Endothelial cell of umbilical vein (primary cell): ENCODE measurements around the gene TLN1. TPM values are rescaled to one million over a fixed set of nuclear protein-coding genes. Genes with fewer than 3 reads are reported as not detected.

ENCODE experiments used
- BruUV-seq: library from RNA; stranded (reverse); fragments of 400-500 nt; replicated peaks from 2 replicates; lab custom pipeline; 2021; lab: Mats Ljungman, UMichigan
- CTCF ChIA-PET: fragments of 300-600, 350-600 bp; sonication (Branson Sonifier 250); formaldehyde crosslinking; loops from one replicate; lab custom pipeline; 2021; ENCODE audit warnings: antibody characterized with exemption, inconsistent platforms; lab: Charles Lee
- POLR2A ChIA-PET: fragments of 300-600, 350-600 bp; sonication (Branson Sonifier 250); formaldehyde crosslinking; loops from one replicate; lab custom pipeline; 2021; ENCODE audit warnings: antibody characterized with exemption, inconsistent platforms; lab: Charles Lee
- DNase-seq: peaks from one replicate; pipeline ENCODE4 v3.0.0-alpha.2; 2011; ENCODE audit warnings: low read depth, low spot score
- FAIRE-seq: peaks from 2 replicates; lab custom pipeline; 2011; peaks lifted over from hg19 to GRCh38; lab: Jason Lieb, UNC
- H2AFZ ChIP-seq: 2 replicates; pipeline ENCODE4 v1.6.0; 2012; ENCODE audit warnings: low read depth, low read length, control low read depth, inconsistent platforms
- H3K27ac ChIP-seq: 2 replicates; pipeline ENCODE4 v1.5.1; 2011; ENCODE audit warnings: low read depth, mild to moderate bottlenecking, control low read depth, low read length, moderate library complexity; ENCODE audit not compliant: insufficient read depth
- H3K27me3 ChIP-seq, 2 experiments: 2 replicates each; pipeline versions ENCODE4 v1.6.0 to v1.6.1; 2011; ENCODE audit warnings: low read length in 2 of 2, mixed read lengths in 1 of 2; ENCODE audit not compliant: control insufficient read depth in 2 of 2, insufficient read depth in 2 of 2
- H3K36me3 ChIP-seq, 2 experiments: 2 replicates in 1 of 2; 3 replicates in 1 of 2; pipeline ENCODE4 v1.5.1; 2011; ENCODE audit warnings: low read length in 2 of 2, mild to moderate bottlenecking in 1 of 2, moderate library complexity in 1 of 2; ENCODE audit not compliant: control insufficient read depth in 2 of 2, insufficient read depth in 2 of 2; ENCODE audit errors: extremely low read depth in 1 of 2
- H3K4me1 ChIP-seq: 3 replicates; pipeline ENCODE4 v1.5.1; 2011; ENCODE audit warnings: mild to moderate bottlenecking, low read length; ENCODE audit not compliant: control insufficient read depth, insufficient read depth; ENCODE audit errors: extremely low read depth
- H3K4me2 ChIP-seq: 2 replicates; pipeline ENCODE4 v1.6.1; 2011; ENCODE audit warnings: low read length, control low read depth, mixed read lengths; ENCODE audit not compliant: insufficient read depth
- H3K4me3 ChIP-seq, 3 experiments: fragments of 200-600 bp in 1 of 3; sonication (generic), shearing (Covaris generic) in 1 of 3; replicated peaks in 1 of 3; 2 replicates each; pipeline ENCODE4 v1.5.1; 2011 to 2016; ENCODE audit warnings: control low read depth in 3 of 3, low read length in 3 of 3, mild to moderate bottlenecking in 2 of 3, inconsistent platforms in 1 of 3, low read depth in 1 of 3, moderate library complexity in 1 of 3; ENCODE audit not compliant: insufficient read depth in 1 of 3
- H3K79me2 ChIP-seq: 2 replicates; pipeline ENCODE4 v1.6.0; 2012; ENCODE audit warnings: low read length, inconsistent platforms; ENCODE audit not compliant: control insufficient read depth, insufficient read depth
- H3K9ac ChIP-seq: replicated peaks from 2 replicates; pipeline ENCODE3; 2011; ENCODE audit warnings: low read length, control low read depth; ENCODE audit not compliant: insufficient read depth; ENCODE audit errors: extremely low read depth
- H3K9me1 ChIP-seq: replicated peaks from 3 replicates; pipeline ENCODE4 v1.6.0; 2011; ENCODE audit warnings: mild to moderate bottlenecking, low read length; ENCODE audit not compliant: control insufficient read depth, insufficient read depth; ENCODE audit errors: extremely low read depth
- H3K9me3 ChIP-seq: replicated peaks from 2 replicates; pipeline ENCODE4 v1.5.1; 2012; ENCODE audit warnings: low read length, inconsistent platforms; ENCODE audit not compliant: control insufficient read depth, insufficient read depth
- H4K20me1 ChIP-seq: replicated peaks from 2 replicates; pipeline ENCODE3; 2011; ENCODE audit warnings: mild to moderate bottlenecking, low read length; ENCODE audit not compliant: control insufficient read depth, insufficient read depth; ENCODE audit errors: extremely low read depth
- CTCF ChIP-seq, 2 donors: IDR thresholded peaks; 1 replicate in 1 of 2; 2 replicates in 1 of 2; pipeline ENCODE4 v1.5.1; 2011; ENCODE audit warnings: low read length in 2 of 2, mild to moderate bottlenecking in 2 of 2, moderate library complexity in 2 of 2, control low read depth in 1 of 2, inconsistent platforms in 1 of 2, low read depth in 1 of 2; ENCODE audit not compliant: insufficient read depth in 1 of 2; ENCODE audit errors: extremely low read depth in 1 of 2
- EZH2 ChIP-seq: IDR thresholded peaks from 2 replicates; pipeline ENCODE4 v1.6.1; 2012; ENCODE audit warnings: borderline replicate concordance, low read depth, mild to moderate bottlenecking, moderate library complexity, low read length, inconsistent platforms; ENCODE audit not compliant: severe bottlenecking
- FOS ChIP-seq: IDR thresholded peaks from 2 replicates; pipeline ENCODE4 v1.6.1; 2011; ENCODE audit warnings: mild to moderate bottlenecking, low read length, moderate library complexity, borderline replicate concordance; ENCODE audit not compliant: insufficient read depth
- GATA2 ChIP-seq: IDR thresholded peaks from 2 replicates; pipeline ENCODE4 v1.7.0; 2011; ENCODE audit warnings: low read depth, mild to moderate bottlenecking, moderate library complexity, mixed read lengths, low read length; ENCODE audit not compliant: insufficient read length, insufficient read depth
- JUN ChIP-seq: IDR thresholded peaks from 2 replicates; pipeline ENCODE4 v1.6.1; 2011; ENCODE audit warnings: borderline replicate concordance, low read depth; ENCODE audit not compliant: insufficient read length, insufficient read depth
- MAX ChIP-seq: IDR thresholded peaks from 2 replicates; pipeline ENCODE4 v1.6.1; 2011; ENCODE audit not compliant: insufficient read depth, insufficient read length
- MYC ChIP-seq: IDR thresholded peaks from one replicate; pipeline ENCODE4 v1.6.1; 2011; ENCODE audit warnings: mild to moderate bottlenecking, low read depth, low read length
- POLR2A ChIP-seq: IDR thresholded peaks from 2 replicates; pipeline ENCODE4 v1.6.1; 2012; ENCODE audit warnings: low read depth, mild to moderate bottlenecking, control low read depth, low read length
- POLR2AphosphoS5 ChIP-seq: IDR thresholded peaks from 2 replicates; pipeline ENCODE4 v1.6.1; 2012; ENCODE audit warnings: low read depth, mild to moderate bottlenecking, control low read depth, low read length, moderate library complexity; ENCODE audit not compliant: insufficient read depth
- dilution Hi-C: fragments of 300-500 bp; cut with MboI; formaldehyde crosslinking; loops from one replicate; pipeline ENCODE4 v1.15.0; 2019; ENCODE audit warnings: low sequenced_read_pairs; ENCODE audit not compliant: extremely low pct_ligation_motif_present
- intact Hi-C: fragments of 100-400 bp; cut with micrococcal nuclease; formaldehyde crosslinking; loops from one replicate; pipeline ENCODE4 v1.10.0; 2022
- polyA plus RNA-seq, 4 experiments: library from polyadenylated mRNA; depleted of rRNA in 3 of 4; stranded (reverse) in 3 of 4; unstranded in 1 of 4; fragments of >200 nt; gene quantifications; 2 replicates each; pipeline versions ENCODE4 v1.2.1 to v1.2.3, GENCODE V29; 2011 to 2012; ENCODE audit warnings: missing spikeins in 1 of 4
- total RNA-seq: library from RNA; stranded (reverse); gene quantifications from 2 replicates; pipeline ENCODE4 v1.2.3, GENCODE V29; 2021

Gene TLN1
- total and polyA plus RNA-seq, 2 donors (not counting 3 experiments of a cell fraction or from before 2014, with no cell fraction given): 120 to 450 TPM

GRCh38 chr9:35743880-35744518, 12.0 kb upstream of the TLN1 start:
- Histone ChIP-seq H3K36me3 (peaks cover 38 to 45% of the 10 kb centered on the region in 2 experiments), H3K9me1 (no peaks in the 10 kb centered on the region), H3K9ac (no peak overlapping the region), H3K79me2 (peaks cover 88% of the 10 kb centered on the region), H3K27ac (no peak overlapping the region), H3K4me3 (no peak overlapping the region), H3K4me2 (no peak overlapping the region), H3K4me1 (peaks cover 28% of the 10 kb centered on the region), H3K27me3 (no peaks in the 10 kb centered on the region), H2AFZ (no peak overlapping the region), H3K9me3 (no peaks in the 10 kb centered on the region), H4K20me1 (no peaks in the 10 kb centered on the region)
- CTCF ChIA-PET: interaction anchor here (0.9 to 7.2 kb wide), 9 partner anchors 7 to 82 kb away, joined by 3 to 86 read pairs (median 6); partner anchors contain the start of gene MSMP
- POLR2A ChIA-PET: interaction anchor here (1.4 kb wide), 1 partner anchor 12 kb away, joined by 5 read pairs; the partner anchor contains the start of genes CREB3 and TLN1
- DNase-seq (no peak), FAIRE-seq (no peak)
- TF ChIP-seq FOS (no peak), POLR2AphosphoS5 (no peak), MAX (no peak), EZH2 (no peak), GATA2 (no peak), JUN (no peak), POLR2A (no peak), MYC (no peak), CTCF (IDR thresholded peaks at IDR 0.05; ENCODE audit: extremely low read depth in 1 of 2, insufficient read depth in 1 of 2, low read depth in 1 of 2, low read length in 2 of 2) (no peak)
- dilution Hi-C loops: no loop called here
- intact Hi-C loops: no loop called here
- BruUV-seq: no TSS peak
